ENCODE measurements around the gene UBE2O.

Gene UBE2O

DNA sequence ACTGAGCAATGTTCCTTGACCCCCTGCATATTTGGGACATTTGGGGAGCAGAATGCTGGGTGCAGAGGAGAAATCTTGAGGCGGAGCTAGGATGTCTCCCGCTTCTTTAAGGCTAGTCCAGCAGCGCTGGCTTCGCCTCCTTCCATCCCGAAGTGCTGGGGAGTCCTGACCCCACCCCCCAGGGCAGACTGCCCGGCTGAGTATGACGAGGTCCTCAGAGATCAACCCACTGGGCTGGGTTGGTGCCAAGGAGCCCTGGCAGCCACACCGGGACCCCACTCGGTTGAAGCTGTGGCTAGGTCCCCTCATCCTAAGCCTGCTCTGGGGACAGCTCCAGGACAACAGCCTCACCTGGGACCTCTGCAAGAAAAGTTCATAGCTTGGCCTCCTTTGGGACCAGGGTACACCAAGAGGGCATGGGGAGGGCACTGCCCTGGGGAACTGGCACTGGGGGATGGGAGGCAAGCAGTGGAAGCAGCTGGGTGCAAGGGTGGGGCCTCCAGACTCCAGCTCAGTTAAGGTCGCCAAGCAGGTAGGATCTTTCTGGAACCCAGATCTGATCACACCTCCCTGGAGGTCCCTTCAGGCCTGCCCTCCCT lies 37.3 kb upstream of the UBE2O start:
- no peak for DNase-seq (ENCODE audit: low read depth, low spot score)
- H3K4me3 ChIP-seq (ENCODE audit: low read length): no peak overlapping the region

DNA sequence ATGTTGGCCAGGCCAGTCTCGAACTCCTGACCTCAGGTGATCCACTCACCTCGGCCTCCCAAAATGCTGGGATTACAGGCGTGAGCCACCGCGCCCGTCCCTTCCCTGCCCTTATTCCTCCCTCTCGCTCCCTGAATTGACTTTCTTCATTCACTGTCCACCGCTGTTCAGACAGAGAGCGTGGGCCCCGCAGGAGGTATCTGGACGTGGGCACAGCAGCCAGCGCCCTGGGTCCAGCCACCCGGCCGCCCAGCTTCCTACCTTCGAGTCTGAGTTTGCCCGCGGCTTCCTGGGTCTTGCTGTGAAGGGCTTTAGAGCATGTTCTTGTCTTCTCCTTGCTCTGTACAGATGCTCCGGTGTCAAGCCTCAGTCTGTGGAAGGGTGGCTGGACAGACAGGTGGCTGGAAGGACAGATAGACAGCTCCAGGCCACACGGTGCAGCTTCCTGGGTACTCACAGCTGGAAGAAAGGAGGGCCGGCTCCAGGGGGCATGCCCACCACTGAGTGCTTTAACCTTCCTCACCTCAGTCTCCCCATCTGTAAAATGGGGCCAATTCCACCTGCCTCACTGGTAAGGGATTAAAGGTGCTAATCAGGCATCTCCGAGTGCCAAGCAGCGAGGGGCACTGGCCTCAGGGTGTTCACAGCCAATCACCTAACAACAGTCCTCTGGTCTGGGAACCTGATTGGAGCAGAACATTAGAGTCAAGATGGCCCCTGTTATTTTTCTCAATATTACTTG lies 34.7 kb upstream of the UBE2O start:
- DNase-seq (ENCODE audit: low read depth, low spot score): no peak
- H3K4me3 ChIP-seq (ENCODE audit: low read length): no peak overlapping the region

DNA sequence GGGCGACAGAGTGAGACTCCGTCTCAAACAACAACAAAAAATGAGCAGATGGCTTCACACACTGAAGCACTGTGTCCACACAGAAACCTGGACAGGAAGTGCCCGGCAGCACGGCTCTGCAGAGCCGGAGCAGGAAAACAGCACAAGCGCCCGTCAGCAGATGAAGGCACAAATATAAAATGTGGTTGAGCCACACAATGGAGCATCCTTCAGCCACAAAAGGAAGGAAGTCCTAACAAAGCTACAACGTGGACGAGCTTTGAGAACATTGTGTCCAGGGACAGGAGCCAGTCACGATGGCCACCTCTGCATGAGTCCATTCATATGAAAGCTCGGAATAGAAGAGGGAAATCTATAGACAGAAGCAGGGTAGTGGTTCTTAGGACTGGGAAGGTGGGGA lies 32.6 kb upstream of the UBE2O start:
- no peak for DNase-seq (ENCODE audit: low read depth, low spot score)
- no peak overlapping the region for H3K4me3 ChIP-seq (ENCODE audit: low read length)

DNA sequence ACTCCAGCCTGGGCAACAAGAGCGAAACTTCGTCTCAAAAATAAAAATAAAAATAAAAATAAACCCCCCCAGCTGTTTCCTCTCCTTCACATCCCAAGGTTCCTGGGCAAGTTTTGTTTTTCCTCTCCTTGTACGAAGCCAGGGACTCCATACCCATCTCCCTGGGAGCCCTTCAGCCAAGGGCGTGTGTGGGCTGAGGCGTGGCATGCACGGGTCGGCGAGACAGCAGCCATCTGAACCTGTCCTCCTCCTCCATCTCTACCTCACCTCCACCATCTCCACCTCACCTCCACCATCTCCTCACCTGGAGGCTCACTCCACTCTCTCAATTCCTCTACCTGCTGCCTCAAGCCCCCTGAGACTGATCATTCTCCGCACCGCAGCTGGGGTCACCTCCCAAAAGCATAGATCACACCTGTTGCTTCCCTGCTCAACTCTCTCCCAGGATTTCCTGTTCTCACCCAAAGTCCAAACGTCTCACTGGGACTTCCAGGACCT lies 31.3 kb upstream of the UBE2O start:
- DNase-seq (ENCODE audit: low read depth, low spot score): no peak
- H3K4me3 ChIP-seq (ENCODE audit: low read length): no peak overlapping the region

DNA sequence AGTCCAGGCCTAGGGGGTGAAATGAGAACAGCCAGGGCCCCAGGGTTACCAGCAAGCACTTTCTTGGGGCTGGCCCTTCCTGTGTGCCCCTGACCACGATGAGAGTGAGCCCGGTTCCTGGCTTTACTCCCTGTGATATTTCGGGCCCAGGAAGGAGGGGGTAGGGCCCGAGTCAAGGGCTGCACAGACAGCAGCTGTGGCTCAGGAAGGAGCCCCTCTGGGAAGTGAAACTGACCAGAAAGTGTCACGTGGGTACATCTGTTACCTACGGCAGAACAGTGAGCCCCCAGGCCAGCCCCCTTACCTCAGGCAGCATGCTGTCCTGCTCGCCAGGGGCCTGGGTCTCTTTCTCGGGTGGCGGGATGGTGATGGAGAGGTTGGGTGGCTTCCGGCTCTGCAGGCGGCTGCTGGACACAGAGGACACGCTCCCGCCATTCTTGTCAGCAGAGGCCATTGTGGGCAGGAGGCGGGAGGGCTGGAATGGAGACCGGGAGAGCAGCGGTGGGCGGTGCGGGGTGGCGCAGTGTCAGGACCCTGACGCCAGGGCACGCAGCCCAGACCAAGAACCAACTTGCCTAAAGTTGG lies 28.2 kb upstream of the UBE2O start:
- no peak overlapping the region for H3K4me3 ChIP-seq (ENCODE audit: low read length)

DNA sequence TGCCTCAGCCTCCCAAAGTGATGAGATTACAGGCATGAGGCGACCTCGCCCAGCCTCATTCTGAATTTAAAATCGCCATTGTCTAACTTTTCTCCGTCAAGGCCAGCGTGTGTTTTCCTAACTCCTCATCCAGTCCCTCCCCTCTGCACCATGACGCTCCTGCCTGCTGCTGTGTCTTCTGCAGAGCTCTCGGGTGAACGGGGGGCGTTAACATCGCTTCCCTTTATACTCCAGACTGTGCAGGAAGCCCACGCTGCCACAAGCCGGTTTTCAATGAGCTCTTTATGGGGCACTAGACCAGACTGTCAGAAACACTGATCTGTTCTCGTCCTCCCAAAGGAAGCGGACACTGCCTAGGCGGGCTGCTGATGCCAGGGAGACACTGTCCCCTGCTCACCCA lies 27.7 kb upstream of the UBE2O start:
- no peak for DNase-seq (ENCODE audit: low read depth, low spot score)
- no peak overlapping the region for H3K4me3 ChIP-seq (ENCODE audit: low read length)

More for the DNA sequence above, 28.2 kb upstream of the UBE2O start:
- no peak for DNase-seq (ENCODE audit: low read depth, low spot score)

DNA sequence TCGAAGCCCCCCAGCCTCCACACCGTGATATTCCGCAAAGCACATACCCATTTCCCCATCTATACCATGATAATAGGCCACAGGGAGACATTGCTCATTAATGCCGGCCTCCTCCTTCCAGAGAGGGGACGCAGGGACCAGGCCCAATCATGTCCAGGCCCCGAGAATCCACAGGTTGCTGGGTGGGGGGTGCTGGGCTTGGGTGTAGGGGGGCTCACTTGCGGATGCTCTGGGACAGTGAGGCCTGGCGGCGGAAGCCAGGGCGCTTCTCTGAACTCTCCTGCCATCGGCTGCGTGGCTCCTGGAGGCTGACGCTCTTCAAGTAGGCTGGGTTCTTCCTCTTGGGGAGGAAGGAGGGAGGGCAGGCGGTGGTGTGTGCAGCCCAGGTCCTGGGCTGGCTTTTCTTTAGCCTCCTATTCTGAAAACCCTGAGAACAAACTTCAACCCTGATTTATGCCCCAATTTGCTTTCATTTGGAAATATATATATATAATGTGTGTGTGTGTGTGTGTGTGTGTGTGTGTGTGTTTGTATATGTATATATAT lies 26.6 kb upstream of the UBE2O start:
- no peak overlapping the region for H3K4me3 ChIP-seq (ENCODE audit: low read length)
- DNase-seq (ENCODE audit: low read depth, low spot score): no peak

DNA sequence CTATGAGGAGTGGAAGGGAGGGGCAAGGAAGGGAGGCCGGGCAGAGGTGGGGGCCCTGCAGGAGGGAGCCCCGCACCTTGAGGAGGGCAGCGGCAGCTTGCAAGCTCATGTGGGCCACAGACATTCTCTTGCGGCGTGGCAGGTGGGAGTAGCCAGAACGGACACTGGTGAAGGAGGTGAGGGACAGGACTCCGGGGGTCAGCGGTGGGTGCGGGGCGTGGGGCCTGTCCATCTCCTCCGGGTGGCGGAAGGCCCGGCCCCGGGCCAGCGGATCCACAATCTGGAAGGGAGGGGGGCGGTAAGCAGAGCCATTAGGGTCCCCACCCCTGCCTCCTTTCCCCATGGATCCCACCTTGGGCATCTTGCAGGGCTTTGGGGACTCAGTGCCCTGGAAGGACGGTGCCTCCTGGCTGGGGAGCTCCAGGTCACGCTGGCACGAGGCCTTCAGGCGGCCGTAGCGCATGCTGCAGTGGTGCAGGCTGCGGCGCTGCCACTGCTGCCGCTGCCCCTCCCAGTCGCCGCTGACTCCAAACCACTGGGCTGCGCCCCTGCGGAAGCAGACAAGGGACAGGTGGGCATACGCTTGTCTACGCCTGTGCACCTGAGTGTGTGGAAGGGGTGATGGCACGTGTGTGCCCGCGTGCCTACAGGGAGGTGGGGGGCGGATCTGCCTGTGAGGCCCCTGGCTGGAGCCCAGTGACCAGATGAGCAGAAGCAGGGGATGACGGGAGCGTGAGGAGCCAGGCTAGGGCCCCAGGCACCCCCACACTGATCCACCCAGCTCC lies 26.0 kb upstream of the UBE2O start:
- DNase-seq (ENCODE audit: low read depth, low spot score): no peak
- no peak overlapping the region for H3K4me3 ChIP-seq (ENCODE audit: low read length)

DNA sequence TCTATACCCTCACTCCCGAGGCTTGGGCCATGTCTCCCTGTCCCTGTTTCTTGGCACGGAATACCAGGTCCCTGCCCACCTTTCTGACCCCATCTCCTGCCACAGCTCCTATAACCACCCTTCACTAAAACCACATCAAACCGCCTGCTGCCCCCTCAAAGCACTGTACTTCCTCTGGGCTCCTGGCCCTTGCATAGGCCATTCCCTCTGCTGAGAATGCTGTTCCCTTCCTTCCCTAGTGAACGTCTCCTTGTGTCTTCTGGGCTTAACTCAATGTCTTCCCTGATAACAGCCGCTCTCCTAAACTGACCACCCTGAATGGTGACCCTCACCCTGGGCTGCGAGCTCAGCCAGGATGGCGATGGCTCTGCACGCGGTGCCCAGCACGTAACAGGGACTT lies 25.1 kb upstream of the UBE2O start:
- no peak overlapping the region for H3K4me3 ChIP-seq (ENCODE audit: low read length)
- DNase-seq (ENCODE audit: low read depth, low spot score): no peak

DNA sequence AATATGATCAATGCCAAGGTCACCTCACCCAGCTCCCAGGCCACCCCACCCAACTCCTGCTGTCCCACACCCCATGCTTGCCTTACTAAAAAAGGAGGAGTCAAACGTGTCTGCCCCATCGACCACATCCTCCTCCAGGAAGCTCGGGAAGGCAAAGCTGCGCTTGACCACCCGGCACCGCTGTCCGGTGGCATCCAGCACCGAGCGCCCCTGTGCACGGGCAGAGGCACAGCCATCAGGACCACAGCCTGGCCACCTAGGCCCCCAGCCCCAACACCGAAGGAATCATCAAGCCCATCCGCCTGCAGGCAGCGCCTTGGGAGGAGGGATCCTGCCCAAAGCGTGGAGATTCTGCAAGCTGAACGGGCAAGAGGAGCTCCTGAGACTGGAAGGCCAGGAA lies 24.6 kb upstream of the UBE2O start:
- no peak overlapping the region for H3K4me3 ChIP-seq (ENCODE audit: low read length)
- no peak for DNase-seq (ENCODE audit: low read depth, low spot score)

DNA sequence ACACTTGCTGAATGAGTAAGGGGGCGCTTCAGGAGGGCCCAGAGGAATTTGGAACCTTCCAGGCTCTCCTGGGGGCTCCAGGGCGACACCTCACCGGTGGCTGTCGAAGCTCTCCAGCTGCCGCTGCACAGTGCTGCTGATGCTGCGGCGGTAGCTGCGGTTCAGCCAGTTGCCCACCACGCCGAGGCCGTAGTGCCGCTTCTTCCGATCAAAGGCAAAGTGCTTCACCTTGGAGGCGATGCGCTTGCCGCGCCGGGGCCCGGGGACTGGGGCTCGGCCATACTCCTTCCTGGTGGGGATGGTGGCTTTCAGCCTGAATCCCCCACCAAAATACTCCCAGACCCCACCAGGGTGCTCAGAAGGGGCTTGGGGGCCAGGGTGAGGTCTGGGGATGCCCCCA lies 23.8 kb upstream of the UBE2O start:
- no peak overlapping the region for H3K4me3 ChIP-seq (ENCODE audit: low read length)
- no peak for DNase-seq (ENCODE audit: low read depth, low spot score)

DNA sequence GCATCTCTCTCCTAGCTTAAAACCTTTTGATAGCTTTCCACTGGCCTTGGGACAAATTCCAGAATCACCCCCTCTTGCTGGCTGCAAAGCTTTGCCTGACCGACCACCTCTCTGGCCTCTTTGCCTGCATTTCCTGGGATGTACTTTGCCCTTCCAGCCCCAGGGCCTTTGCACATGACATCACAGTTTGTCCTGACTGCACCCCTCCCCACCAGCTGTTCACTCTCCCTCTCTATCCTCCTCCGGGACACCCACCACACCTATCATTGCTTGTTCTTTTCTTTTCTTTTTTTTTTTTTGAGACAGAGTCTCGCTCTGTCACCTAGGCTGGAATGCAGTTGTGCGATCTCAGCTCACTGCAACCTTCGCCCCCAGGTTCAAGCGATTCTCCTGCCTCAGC lies 22.4 kb upstream of the UBE2O start:
- no peak for DNase-seq (ENCODE audit: low read depth, low spot score)
- H3K4me3 ChIP-seq (ENCODE audit: low read length): no peak overlapping the region

DNA sequence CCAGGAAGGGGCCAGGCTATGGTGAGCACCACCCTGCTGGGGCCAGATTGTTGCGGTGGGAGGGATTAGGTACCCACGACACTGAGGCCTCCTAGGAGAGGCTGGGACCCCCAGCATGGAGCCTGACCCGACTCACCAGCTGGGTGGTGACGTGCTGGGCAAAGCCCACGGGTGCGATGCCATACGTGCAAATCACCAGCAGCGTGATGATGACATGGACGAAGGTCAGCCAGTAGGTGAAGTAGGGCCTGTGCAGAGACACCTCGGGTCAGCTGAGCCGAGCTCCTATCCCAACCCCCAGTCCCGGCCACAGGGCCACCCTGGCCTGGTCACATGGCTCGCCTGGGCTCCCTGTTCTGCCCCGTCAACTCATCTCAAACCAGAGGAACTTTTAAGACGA lies 21.9 kb upstream of the UBE2O start:
- H3K4me3 ChIP-seq (ENCODE audit: low read length): no peak overlapping the region
- no peak for DNase-seq (ENCODE audit: low read depth, low spot score)

DNA sequence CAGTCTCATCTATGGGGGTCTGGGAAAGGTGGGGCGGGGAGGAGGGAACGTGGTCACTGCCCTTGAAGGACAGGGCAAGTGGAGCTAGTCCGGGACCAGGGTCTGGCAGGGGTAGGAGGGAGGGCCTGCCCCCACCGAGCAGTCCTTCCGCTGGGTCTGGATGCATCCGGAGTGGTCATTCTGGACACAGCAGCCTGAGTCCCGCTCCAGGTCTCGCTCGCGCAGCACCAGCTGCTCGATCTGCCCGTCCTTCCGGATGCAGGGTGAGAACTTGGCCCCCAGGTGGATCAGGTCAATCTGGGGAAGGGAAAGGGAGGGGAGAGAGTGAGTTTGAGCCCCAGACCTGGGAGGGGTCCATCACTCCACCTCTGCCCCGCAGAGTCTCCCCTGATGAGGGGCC lies 21.3 kb upstream of the UBE2O start:
- no peak overlapping the region for H3K4me3 ChIP-seq (ENCODE audit: low read length)
- no peak for DNase-seq (ENCODE audit: low read depth, low spot score)

DNA sequence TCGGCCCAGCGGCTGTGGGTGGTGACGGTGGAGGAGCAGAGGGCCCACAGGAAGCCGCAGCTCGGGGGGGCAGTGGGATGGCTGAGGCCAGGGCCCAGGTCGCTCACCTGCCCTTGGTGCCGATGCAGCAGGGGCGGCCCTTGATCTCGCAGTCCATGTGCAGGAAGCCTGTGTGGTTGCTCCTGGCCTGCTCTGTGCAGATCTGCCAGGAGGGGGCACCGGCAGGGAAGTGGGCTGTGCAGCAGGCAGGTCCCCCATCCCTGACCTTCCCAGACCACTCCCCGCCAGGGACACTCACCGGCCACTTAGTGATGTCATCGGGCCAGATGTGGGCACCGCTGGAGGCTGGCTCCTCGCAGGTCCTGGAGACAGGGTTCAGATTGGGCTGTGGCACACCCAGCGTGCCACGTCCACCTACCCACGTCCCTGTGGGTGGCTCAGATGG lies 20.6 kb upstream of the UBE2O start:
- no peak overlapping the region for H3K4me3 ChIP-seq (ENCODE audit: low read length)
- DNase-seq (ENCODE audit: low read depth, low spot score): no peak

DNA sequence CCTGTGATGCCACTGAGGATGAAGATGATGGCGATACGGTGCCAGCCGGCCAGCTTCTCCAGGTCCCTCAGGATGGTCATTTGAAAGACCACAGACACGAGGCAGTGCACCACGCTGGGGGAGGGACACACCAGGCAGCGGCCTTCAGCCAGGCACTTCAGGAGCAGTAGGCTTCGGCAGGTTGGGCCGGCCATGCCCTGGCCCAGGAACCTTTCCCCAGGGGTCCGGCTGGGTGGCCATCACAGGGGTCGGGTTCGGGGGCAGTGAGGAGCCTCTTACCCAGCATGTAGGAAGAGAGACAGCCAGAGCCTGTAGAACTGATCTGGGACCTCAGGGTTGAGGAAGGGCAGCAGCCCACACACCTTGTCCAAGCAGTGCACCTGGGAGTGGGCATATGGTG lies 19.8 kb upstream of the UBE2O start:
- H3K4me3 ChIP-seq (ENCODE audit: low read length): no peak overlapping the region
- no peak for DNase-seq (ENCODE audit: low read depth, low spot score)

DNA sequence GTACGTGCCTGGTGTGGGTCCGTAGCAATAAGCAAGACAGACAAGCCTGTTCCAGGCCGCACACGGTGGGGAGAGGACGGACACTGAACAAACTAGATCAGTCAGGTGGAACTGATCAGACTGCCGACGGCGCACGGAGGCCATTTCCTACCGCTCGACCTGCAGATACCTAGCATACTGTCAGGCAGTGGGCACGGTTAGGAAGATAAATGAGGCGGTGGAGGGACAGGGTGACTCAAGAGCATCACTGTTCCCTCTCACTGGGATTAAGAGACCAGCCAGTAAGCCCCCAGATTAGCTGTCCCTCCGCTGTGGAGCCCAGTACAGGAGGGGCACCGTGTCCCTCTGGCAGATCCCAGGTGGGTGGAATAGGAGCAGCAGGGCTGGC lies 19.3 kb upstream of the UBE2O start:
- DNase-seq (ENCODE audit: low read depth, low spot score): no peak
- no peak overlapping the region for H3K4me3 ChIP-seq (ENCODE audit: low read length)

DNA sequence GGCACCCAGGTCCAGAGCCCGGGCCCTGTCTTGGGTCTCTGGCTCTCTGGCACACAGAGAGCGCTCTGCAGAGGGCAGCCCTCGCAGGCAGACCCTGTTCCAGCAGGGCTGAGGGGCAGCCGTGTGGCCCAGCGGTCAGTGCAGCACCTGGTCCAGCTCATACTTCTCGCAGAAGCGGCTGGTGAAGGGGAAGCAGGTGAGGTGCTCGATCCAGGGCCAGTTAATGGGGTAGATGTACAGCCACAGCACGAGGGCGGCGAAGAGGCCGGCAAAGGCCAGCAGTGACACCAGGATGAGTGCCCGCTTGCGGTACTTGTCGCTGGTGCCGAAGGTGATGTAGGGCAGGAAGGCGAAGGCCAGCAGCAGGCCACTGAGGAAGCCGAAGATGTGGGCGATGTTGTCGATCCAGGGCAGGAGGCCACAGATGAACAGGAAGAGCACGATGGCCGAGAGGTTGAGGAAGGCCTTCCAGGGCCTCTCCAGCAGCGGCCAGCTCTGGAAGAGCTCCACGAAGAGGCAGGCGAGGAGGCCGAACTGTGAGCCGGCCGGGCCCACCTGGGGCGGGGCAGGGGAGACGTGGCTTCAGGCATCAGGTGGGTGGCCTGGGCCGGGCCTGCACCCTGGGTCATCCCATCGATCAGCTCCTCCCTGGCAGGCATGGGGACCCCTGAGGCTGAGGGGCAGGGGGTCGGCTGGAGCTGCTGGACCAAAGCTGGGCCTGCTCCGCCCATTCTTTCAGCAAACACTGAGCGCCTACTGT lies 18.7 kb upstream of the UBE2O start:
- H3K4me3 ChIP-seq (ENCODE audit: low read length): no peak overlapping the region
- DNase-seq (ENCODE audit: low read depth, low spot score): no peak

All from Jurkat, Clone E6-1 (cell line).